Motor neuron (in vitro differentiated cells): Measurements from ENCODE around the gene L3HYPDH. TPM values are rescaled to one million over a fixed set of nuclear protein-coding genes. Genes with fewer than 3 reads are reported as not detected.
A peak's percentile ranks its signal among the peaks of the same experiment; 100 is the strongest.

Experiments
- ATAC-seq, 8 experiments: fragments of 200-7000 bp; cut with Tn5 transposase; replicated peaks in 6 of 8; 2 replicates each; pipeline ENCODE4 v1.8.0; 2021; ENCODE audit warnings: mild to moderate bottlenecking in 8 of 8, moderate library complexity in 8 of 8
- H3K27ac ChIP-seq, 2 donors: fragments of 250-450 bp; sonication (Bioruptor Pico); 2 replicates each; pipeline ENCODE4 v1.9.0; 2021; ENCODE audit warnings: antibody characterized with exemption in 2 of 2, mild to moderate bottlenecking in 2 of 2, moderate library complexity in 1 of 2
- H3K4me1 ChIP-seq, 2 donors: fragments of 250-450 bp; sonication (Bioruptor Pico); replicated peaks in 1 of 2; 2 replicates each; pipeline ENCODE4 v1.6.1; 2021; ENCODE audit warnings: antibody characterized with exemption in 2 of 2, mild to moderate bottlenecking in 2 of 2, moderate library complexity in 1 of 2
- H3K4me3 ChIP-seq, 5 donors: fragments of 250-450 bp; sonication (Bioruptor Pico); 2 replicates each; pipeline ENCODE4 v1.9.0; 2021; ENCODE audit warnings: antibody characterized with exemption in 5 of 5, mild to moderate bottlenecking in 5 of 5, moderate library complexity in 4 of 5
- WGBS, 10 experiments: fragments of 450-650 bp; shearing (Covaris generic); methylation state at CpG; one replicate each; pipeline ENCODE4 v1.0.0; 2022; 5-methylcytosine and 5-hydroxymethylcytosine counted together
- in situ Hi-C, 9 experiments: fragments of 400-800 bp; cut with MboI; loops; one replicate each; pipeline ENCODE4 v1.15.0; 2021; ENCODE audit warnings: low sequenced_read_pairs in 9 of 9, low pct_unique_long_range_greater_than_20kb in 2 of 9; ENCODE audit not compliant: unreplicated experiment in 9 of 9
- total RNA-seq, 8 experiments: library from RNA; unstranded; fragments of 300-600 nt; gene quantifications; 2 replicates each; pipeline versions ENCODE4 v1.2.3 to v1.2.4, GENCODE V29; 2022

L3HYPDH gene
- total RNA-seq, 8 experiments from 2014 or later = 7.3 to 93.0 (median 35.3) TPM

DNA sequence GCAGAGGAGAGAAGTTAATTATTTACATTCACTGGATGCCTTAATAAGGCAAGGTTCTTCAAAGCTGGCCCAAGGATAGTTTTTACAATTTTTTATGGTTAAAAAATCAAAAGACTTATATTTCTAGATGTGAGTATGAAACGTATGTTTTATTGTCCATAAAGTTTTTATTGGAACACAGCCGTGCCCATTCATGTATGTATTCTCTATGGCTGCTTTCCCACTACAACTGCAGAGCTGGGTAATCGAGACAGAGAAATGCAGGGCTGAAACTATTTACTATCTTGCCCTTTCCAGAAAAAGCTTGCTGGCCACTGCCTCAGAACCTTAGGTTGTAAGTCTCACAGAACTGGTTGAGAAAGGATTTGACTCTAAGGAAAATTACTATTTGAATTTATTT, 16.5 kb upstream of the L3HYPDH start:
- no peaks in the 10 kb centered on the region for H3K4me1 ChIP-seq
- no peak for ATAC-seq
- H3K4me3 ChIP-seq = no peak overlapping the region
- 87 to 100% (median 98%) methylated on average over 1 to 3 of the region's 3 CpGs; no CpG with 5 or more reads in 2 of the 10 experiments for WGBS, 10 experiments
- in situ Hi-C loops = loop anchor here in 1 of 9 experiments (10.0 kb wide), 1 partner anchor 74 kb away; the partner anchor contains the start of gene CCDC175
- H3K27ac ChIP-seq = no peak overlapping the region

DNA sequence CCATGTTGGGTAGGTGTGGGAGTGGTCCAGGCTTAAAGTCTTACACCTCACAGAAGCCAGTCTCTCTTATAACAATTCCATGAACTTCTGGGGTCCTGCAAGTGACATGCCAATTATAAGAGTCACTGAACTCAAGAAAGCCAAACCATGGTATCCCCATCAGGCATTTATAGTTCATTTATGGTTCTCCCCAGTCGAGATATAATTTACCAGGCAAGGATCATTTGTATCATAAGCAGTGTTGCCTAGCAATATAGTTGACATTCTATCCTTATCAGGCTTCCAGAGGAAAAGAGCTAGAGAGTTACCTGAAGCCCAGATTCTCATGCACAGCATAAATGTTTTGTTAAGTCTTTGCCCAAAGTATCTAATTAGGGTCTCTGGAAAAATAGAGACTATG, 8.2 kb upstream of the L3HYPDH start:
- Histone ChIP-seq H3K4me1 (no peaks in the 10 kb centered on the region), H3K27ac (no peak overlapping the region), H3K4me3 (no peak overlapping the region)
- in situ Hi-C loops = no loop called here
- ATAC-seq = no peak
- whole genome bisulfite sequencing, 10 experiments = 64 to 100% (median 88%) methylated on average over 1 of the region's 1 CpG; no CpG with 5 or more reads in 3 of the 10 experiments

DNA sequence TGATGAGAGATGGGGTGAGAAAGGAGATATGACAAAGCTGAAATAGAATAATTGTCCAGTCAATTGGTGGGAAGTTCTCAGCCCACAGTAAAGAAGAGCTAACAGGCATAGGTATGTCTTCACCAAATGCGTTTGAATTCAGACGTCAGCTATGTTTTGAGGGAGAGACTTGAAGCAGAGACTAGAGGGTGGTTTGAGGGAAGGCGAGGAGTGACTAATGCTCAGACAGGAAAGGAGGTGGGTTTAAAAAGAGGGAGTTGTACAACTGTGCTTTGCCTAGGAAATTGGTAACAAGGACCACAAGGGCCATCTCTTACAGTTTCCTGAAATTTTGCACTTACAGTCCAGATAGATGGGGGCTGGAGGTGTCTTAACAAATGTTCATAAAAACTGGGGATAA, 6.5 kb upstream of the L3HYPDH start:
- Histone ChIP-seq H3K4me3 (no peak overlapping the region), H3K4me1 (peaks cover 0 to 1% of the 10 kb centered on the region in 2 donors), H3K27ac (no peak overlapping the region)
- in situ Hi-C loops = no loop called here
- no peak for ATAC-seq
- 95 to 100% (median 96%) methylated on average over 2 to 3 of the region's 3 CpGs; no CpG with 5 or more reads in 2 of the 10 experiments for WGBS, 10 experiments

DNA sequence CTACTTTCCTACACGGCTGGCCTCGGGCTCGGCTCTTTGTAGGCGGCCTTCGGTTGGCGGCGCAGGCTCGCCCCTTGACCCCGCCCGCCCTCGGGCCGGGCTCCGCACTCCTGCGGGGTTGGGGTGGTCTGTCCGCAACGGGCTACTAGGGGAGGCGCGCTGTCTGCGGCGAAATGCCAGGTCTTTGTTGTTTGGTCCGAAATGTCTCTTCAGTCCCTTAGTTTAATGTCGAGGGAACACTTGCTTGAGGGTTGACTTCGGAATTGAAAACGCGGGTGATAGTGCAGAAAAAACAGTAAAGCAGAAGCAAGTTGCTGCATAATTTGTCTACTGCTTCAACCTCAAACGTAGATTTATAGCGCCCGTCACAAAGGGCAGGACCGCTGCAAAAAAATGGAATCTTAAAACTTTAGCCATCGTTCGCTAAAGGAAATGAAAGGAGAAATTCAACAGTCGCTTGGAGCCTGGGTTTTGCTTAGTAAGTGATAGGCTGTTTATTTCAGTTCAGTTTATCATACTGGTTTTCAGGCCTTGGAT, 499 bp upstream of the L3HYPDH start:
- WGBS, 10 experiments = 0 to 3% (median 0%) methylated on average over 1 to 15 of the region's 32 CpGs
- in situ Hi-C loops = no loop called here
- peak; percentile 29 to 53 (median 47) for ATAC-seq

DNA sequence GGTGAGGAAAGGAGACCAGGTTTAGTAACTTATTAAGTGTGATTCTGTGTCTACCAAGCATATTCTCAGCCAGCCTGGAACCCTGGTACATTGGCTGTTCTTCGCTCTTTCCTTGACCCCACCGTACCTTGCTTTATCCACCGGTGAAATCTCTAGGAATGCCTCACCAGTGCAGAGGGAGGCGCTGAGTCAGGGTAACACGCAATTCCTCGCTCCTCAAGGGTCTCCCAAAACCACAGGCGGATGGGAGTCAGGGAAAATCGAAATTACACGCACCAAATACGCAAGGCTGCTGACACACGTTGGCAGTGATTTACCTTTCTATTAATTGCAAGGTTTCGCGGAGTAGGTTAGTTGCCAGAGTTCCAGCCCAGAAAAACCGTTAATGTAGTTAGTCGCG, 845 bp downstream of the L3HYPDH start:
- Histone ChIP-seq H3K4me1 (peaks cover 10 to 12% of the 10 kb centered on the region in 2 donors), H3K4me3 (peak overlapping the region; percentile 61 to 89 (median 80)), H3K27ac (peak overlapping the region; percentile 84 to 96)
- in situ Hi-C loops = no loop called here
- ATAC-seq = peak in 5 of 8 experiments; percentile 0 to 21 (median 3)
- 0 to 1% (median 0%) methylated on average over 4 to 14 of the region's 16 CpGs; no CpG with 5 or more reads in 2 of the 10 experiments for WGBS, 10 experiments

More for the DNA sequence above, 499 bp upstream of the L3HYPDH start:
- peak overlapping the region; percentile 61 to 89 (median 80) for H3K4me3 ChIP-seq
- peaks cover 10 to 12% of the 10 kb centered on the region in 2 donors for H3K4me1 ChIP-seq
- H3K27ac ChIP-seq = peak overlapping the region; percentile 65 to 96

DNA sequence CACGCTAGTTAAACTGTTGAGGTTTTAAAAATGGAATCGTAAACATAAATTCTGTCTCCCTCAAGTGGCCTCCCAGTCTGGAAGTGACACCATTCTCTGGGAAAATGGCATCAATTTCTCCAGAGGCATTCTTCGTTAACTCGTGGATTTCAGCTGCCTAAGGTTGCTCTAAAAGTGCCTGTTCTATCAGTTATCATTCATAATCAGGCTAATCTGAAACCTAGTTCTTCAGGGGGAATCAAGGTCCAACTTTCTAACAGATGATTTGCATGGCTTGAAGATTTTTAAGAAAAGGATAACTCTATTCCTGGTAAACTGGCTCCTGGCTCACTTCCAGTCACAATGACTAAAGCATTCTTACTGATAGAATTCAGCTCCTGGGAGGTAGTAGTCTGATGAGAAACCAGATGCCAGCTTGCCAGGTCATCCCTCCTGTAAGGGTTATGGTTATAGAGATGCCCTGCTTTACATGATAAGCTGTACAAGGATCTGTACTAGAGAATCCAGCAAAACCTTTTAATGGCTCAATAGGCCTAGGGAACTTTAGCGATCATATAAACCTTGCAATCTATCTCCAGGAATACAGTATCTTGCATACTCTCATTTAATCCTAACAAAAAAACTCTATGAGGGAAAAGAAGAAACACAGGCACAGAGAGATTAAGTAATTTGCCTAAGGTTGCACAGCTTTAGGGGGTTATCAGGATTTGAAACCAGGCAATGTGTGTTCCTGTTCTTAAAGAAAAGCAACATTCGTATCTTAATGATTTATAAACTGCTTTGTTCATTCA, 1.5 kb downstream of the L3HYPDH start:
- no peak overlapping the region for H3K27ac ChIP-seq
- peak in 3 of 8 experiments; percentile 1 to 3 (median 2) for ATAC-seq
- peak overlapping the region; percentile 61 to 89 (median 80) for H3K4me3 ChIP-seq
- in situ Hi-C loops = no loop called here
- 0 to 100% (median 47%) methylated on average over 1 to 5 of the region's 6 CpGs; no CpG with 5 or more reads in 2 of the 10 experiments for WGBS, 10 experiments
- H3K4me1 ChIP-seq = peaks cover 10 to 12% of the 10 kb centered on the region in 2 donors

DNA sequence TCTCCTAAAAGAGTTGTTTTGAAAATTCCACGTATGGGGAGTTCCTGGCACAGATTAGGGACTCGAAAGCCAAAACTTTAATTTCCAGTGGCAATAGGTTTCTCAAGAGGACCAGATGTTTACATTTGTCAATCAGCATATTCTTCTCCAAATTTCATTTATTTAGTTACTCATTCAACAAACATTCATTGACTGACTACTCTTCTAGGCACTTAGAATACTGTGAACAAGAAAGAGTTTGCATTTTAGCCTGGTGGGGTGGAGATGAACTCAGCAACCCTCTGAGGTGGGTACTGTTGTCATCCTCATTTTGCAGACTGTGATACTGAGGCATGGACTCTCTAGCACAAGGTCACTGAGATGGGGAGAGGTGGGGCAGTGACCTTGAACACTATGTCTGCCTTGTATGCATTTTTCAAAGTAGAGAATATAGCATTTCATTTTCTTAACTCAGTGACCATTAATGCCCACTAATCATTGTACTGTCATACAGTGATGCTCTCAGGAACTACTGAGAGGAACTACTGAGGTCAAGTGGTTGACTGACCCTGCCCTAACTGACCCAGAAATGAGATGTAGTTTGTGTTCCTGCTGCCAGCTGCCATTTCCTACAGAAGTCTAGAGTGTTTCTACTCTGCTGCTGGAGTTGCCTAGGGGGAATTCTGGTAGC, 2.2 kb downstream of the L3HYPDH start:
- WGBS, 10 experiments = 0 to 94% (median 40%) methylated on average over 1 to 2 of the region's 2 CpGs; no CpG with 5 or more reads in 3 of the 10 experiments
- no peak overlapping the region for H3K27ac ChIP-seq
- no peak for ATAC-seq
- in situ Hi-C loops = no loop called here
- H3K4me1 ChIP-seq = peaks cover 10 to 12% of the 10 kb centered on the region in 2 donors
- H3K4me3 ChIP-seq = peak overlapping the region in 3 of 5 donors; percentile 71 to 89 (median 80)

DNA sequence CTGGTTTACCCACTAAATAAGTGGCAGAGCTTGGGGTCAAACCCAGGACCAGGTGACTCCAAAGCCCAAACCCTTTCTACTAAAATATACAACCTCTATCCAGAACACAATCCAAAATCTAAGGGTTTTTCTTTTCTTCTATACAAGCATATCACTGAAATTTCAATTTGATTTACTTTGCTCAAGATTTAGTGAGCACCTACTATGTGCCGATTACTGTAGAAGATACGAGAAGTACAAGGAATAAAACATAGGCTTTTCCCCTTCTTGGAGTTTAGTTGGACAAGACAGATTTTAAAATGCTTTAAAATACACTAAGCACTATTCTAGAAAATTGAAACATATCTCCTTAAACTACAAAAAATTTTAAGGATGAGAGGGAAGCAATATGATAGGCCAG, 2.8 kb downstream of the L3HYPDH start:
- H3K27ac ChIP-seq = no peak overlapping the region
- in situ Hi-C loops = no loop called here

DNA sequence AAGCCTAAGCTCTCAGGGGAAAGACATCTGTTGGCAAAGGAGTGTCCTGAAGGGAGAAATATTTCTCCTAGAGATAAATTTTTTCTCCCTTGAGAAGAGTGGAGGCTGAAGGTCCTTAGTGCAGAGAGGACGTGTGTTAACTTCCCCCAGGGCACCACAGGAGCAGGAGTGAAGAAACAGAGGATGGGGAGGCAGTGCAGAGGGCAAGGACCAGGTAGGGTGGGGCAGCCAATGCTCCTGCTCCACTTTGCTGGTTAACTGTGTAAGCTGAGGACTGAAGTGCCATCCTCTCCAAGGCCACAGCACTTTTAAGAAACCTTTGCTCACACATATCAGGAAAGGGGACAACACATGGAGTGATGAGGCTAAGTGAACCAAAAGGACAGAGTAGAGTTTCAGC, 4.0 kb downstream of the L3HYPDH start:
- no peak for ATAC-seq
- no peak overlapping the region for H3K4me3 ChIP-seq
- peaks cover 6 to 7% of the 10 kb centered on the region in 2 donors for H3K4me1 ChIP-seq
- H3K27ac ChIP-seq = no peak overlapping the region
- WGBS, 10 experiments = 40 to 80% methylated on average over 1 of the region's 1 CpG; no CpG with 5 or more reads in 8 of the 10 experiments
- in situ Hi-C loops = no loop called here

More for the DNA sequence above, 2.8 kb downstream of the L3HYPDH start:
- 80 to 100% (median 100%) methylated on average over 1 to 2 of the region's 2 CpGs; no CpG with 5 or more reads in 1 of the 10 experiments for WGBS, 10 experiments
- Histone ChIP-seq H3K4me3 (peak overlapping the region in 1 of 5 donors; percentile 89), H3K4me1 (peaks cover 10 to 12% of the 10 kb centered on the region in 2 donors)
- ATAC-seq = no peak

DNA sequence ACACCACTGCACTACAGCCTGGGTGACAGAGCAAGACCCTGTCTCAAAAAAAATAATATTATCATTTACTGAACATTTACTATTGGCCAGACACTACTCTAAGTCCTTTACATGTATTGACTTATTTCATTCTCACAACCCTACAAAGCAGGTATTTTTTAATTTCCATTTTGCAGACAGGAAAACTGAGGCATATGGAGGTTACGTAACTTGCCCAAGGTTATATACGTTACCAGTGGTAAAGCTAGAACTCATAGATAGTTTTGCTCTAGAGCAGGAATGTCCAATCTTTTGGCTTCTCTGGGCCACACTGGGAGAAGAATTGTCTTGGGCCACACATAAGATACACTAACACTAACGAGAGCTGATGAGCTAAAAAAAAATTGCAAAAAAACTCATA, 5.7 kb downstream of the L3HYPDH start:
- no peak for ATAC-seq
- in situ Hi-C loops = no loop called here
- Histone ChIP-seq H3K27ac (no peak overlapping the region), H3K4me1 (peaks cover 6 to 7% of the 10 kb centered on the region in 2 donors), H3K4me3 (no peak overlapping the region)
- WGBS, 10 experiments = 73 to 100% (median 94%) methylated on average over 2 to 3 of the region's 3 CpGs; no CpG with 5 or more reads in 1 of the 10 experiments

DNA sequence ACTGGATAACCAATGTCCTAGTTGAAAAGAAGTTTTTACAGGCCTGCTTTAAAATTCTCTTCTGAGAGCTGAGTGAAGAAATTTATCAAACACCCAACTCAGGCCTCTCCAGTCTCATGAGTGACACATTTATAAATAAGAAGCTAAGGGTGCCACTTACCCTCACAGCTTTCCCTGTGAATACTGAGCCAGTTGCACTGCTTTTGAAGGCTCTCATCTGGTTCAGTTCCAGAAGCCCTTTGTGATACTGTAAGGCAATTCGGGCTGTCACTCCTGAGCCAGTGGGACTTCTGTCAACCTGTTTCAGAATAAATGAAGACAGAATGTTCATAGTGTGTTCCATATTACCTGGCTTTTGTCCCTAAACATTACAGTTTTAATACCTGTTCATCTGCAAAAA, 8.5 kb downstream of the L3HYPDH start:
- ATAC-seq = no peak
- Histone ChIP-seq H3K4me3 (no peak overlapping the region), H3K4me1 (no peaks in the 10 kb centered on the region), H3K27ac (no peak overlapping the region)
- WGBS, 10 experiments = 80 to 100% (median 100%) methylated on average over 1 of the region's 1 CpG; no CpG with 5 or more reads in 4 of the 10 experiments
- in situ Hi-C loops = no loop called here

DNA sequence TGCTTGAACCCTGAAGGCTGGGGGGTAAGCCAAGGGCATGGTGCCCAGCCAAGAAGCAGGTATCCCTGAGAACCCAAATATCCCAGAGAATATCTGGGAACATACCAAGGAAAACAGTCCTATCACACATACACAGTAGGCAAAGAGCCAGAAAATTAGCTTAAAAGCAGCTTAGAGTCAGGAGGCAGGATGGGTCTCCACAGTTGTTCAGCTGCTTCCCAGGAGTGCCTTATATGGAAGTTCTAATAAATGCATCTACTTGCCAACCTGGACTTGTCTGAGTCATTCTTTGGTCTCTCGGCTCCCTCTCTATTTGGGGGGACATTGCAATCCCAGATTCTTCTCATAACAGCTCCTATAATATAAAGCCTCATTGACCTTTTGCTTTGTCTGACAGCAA, 10.0 kb downstream of the L3HYPDH start:
- in situ Hi-C loops = loop anchor here in 1 of 9 experiments (25.0 kb wide), 1 partner anchor 337 kb away; no protein-coding TSS in a partner anchor
- no peak overlapping the region for H3K27ac ChIP-seq

More for the DNA sequence above, 10.0 kb downstream of the L3HYPDH start:
- WGBS, 10 experiments = 0 to 100% (median 91%) methylated on average over 1 of the region's 1 CpG; no CpG with 5 or more reads in 5 of the 10 experiments
- Histone ChIP-seq H3K4me1 (no peaks in the 10 kb centered on the region), H3K4me3 (no peak overlapping the region)
- ATAC-seq = no peak
